H9 (cell line): ENCODE measurements around the gene GPR160. TPM values are rescaled to one million over a fixed set of nuclear protein-coding genes. Genes with fewer than 3 reads are reported as not detected.
A peak's percentile ranks its signal among the peaks of the same experiment; 100 is the strongest.

Experiments
- DNase-seq: peaks from one replicate; pipeline ENCODE4 v3.0.0-alpha.2; 2017
- H2AFZ ChIP-seq: one replicate; pipeline ENCODE4 v1.6.1; 2013; ENCODE audit warnings: mild to moderate bottlenecking, low read length, control low read depth, moderate library complexity
- H2AK5ac ChIP-seq: 2 replicates; pipeline ENCODE4 v1.6.1; 2013; ENCODE audit warnings: low read length, control low read depth, mixed read lengths; ENCODE audit not compliant: insufficient read length
- H2BK120ac ChIP-seq: one replicate; pipeline ENCODE4 v1.6.1; 2013; ENCODE audit warnings: low read depth, mild to moderate bottlenecking, low read length, control low read depth, inconsistent platforms; ENCODE audit not compliant: poor library complexity, severe bottlenecking
- H2BK12ac ChIP-seq: 2 replicates; pipeline ENCODE4 v1.6.1; 2013; ENCODE audit warnings: low read length, control low read depth, mixed read lengths, low read depth; ENCODE audit not compliant: insufficient read length
- H2BK15ac ChIP-seq: 2 replicates; pipeline ENCODE4 v1.6.1; 2013; ENCODE audit warnings: low read depth, low read length, control low read depth
- H2BK20ac ChIP-seq: one replicate; pipeline ENCODE4 v1.6.1; 2013; ENCODE audit warnings: low read depth, mild to moderate bottlenecking, low read length, control low read depth, inconsistent platforms; ENCODE audit not compliant: poor library complexity, severe bottlenecking
- H2BK5ac ChIP-seq: 2 replicates; pipeline ENCODE4 v1.6.1; 2013; ENCODE audit warnings: low read length, control low read depth, mixed read lengths; ENCODE audit not compliant: insufficient read length
- H3K14ac ChIP-seq: 2 replicates; pipeline ENCODE4 v1.6.1; 2013; ENCODE audit warnings: low read length, control low read depth; ENCODE audit not compliant: insufficient read depth
- H3K18ac ChIP-seq: 2 replicates; pipeline ENCODE4 v1.6.1; 2013; ENCODE audit warnings: low read depth, mild to moderate bottlenecking, mixed read lengths, low read length, control low read depth; ENCODE audit not compliant: insufficient read length
- H3K23ac ChIP-seq: 2 replicates; pipeline ENCODE4 v1.6.1; 2013; ENCODE audit warnings: low read length, control low read depth, mixed read lengths, low read depth; ENCODE audit not compliant: insufficient read length
- H3K23me2 ChIP-seq: 2 replicates; pipeline ENCODE4 v1.6.1; 2013; ENCODE audit warnings: low read depth, mild to moderate bottlenecking, mixed read lengths, low read length, control low read depth; ENCODE audit not compliant: insufficient read length, poor library complexity, severe bottlenecking
- H3K27ac ChIP-seq: 2 replicates; pipeline ENCODE4 v1.5.1; 2013; ENCODE audit warnings: low read length, control low read depth, mixed read lengths, low read depth; ENCODE audit not compliant: insufficient read length
- H3K27me3 ChIP-seq: 2 replicates; pipeline ENCODE4 v1.6.1; 2013; ENCODE audit warnings: low read length, control low read depth, inconsistent platforms; ENCODE audit not compliant: insufficient read depth
- H3K4ac ChIP-seq: 2 replicates; pipeline ENCODE4 v1.6.1; 2013; ENCODE audit warnings: low read depth, mild to moderate bottlenecking, control low read depth, inconsistent platforms, low read length, moderate library complexity
- H3K4me1 ChIP-seq: 2 replicates; pipeline ENCODE4 v1.6.1; 2013; ENCODE audit warnings: low read length, control low read depth, inconsistent platforms; ENCODE audit not compliant: insufficient read depth
- H3K4me2 ChIP-seq: 2 replicates; pipeline ENCODE4 v1.6.1; 2013; ENCODE audit warnings: low read length, control low read depth, mixed read lengths; ENCODE audit not compliant: insufficient read length, insufficient read depth
- H3K56ac ChIP-seq: 2 replicates; pipeline ENCODE4 v1.6.1; 2013; ENCODE audit warnings: low read depth, mild to moderate bottlenecking, mixed read lengths, low read length, control low read depth; ENCODE audit not compliant: insufficient read length
- H3K79me1 ChIP-seq: 2 replicates; pipeline ENCODE4 v1.6.1; 2013; ENCODE audit warnings: low read depth, mild to moderate bottlenecking, moderate library complexity, low read length, control low read depth, inconsistent platforms; ENCODE audit not compliant: insufficient read depth, poor library complexity, severe bottlenecking
- H3K79me2 ChIP-seq: 2 replicates; pipeline ENCODE4 v1.6.1; 2013; ENCODE audit warnings: low read length, control low read depth, inconsistent platforms; ENCODE audit not compliant: insufficient read depth
- H3K9ac ChIP-seq: 2 replicates; pipeline ENCODE4 v1.6.1; 2013; ENCODE audit warnings: low read length, control low read depth, mixed read lengths; ENCODE audit not compliant: insufficient read length; ENCODE audit errors: extremely low read depth
- H3K9me3 ChIP-seq: one replicate; pipeline ENCODE4 v1.6.1; 2013; ENCODE audit warnings: low read depth, low read length, inconsistent platforms; ENCODE audit not compliant: control insufficient read depth
- H3T11ph ChIP-seq: one replicate; pipeline ENCODE4 v1.6.1; 2013; ENCODE audit warnings: mild to moderate bottlenecking, low read length, control low read depth, inconsistent platforms
- H4K20me1 ChIP-seq: one replicate; pipeline ENCODE4 v1.6.1; 2013; ENCODE audit not compliant: control insufficient read depth, insufficient read length, insufficient read depth
- H4K5ac ChIP-seq: 2 replicates; pipeline ENCODE4 v1.6.1; 2013; ENCODE audit warnings: low read depth, mild to moderate bottlenecking, mixed read lengths, low read length, control low read depth; ENCODE audit not compliant: insufficient read length
- H4K8ac ChIP-seq: replicated peaks from 2 replicates; pipeline ENCODE4 v1.6.1; 2013; ENCODE audit warnings: low read length, control low read depth, mixed read lengths, low read depth; ENCODE audit not compliant: insufficient read length
- H4K91ac ChIP-seq: 2 replicates; pipeline ENCODE4 v1.6.1; 2013; ENCODE audit warnings: low read depth, mild to moderate bottlenecking, moderate library complexity, mixed read lengths, low read length, control low read depth; ENCODE audit not compliant: insufficient read length
- H3K27ac Mint-ChIP-seq, 3 experiments: 2 replicates in 2 of 3; 3 replicates in 1 of 3; pipeline ENCODE4 v1.8.0; 2020 to 2021; ENCODE audit warnings: mixed read lengths in 3 of 3, mild to moderate bottlenecking in 1 of 3, moderate library complexity in 1 of 3
- H3K27me3 Mint-ChIP-seq: 2 replicates; pipeline ENCODE4 v1.8.0; 2021; ENCODE audit warnings: low read depth, mild to moderate bottlenecking, moderate library complexity, mixed read lengths
- H3K36me3 Mint-ChIP-seq, 3 experiments: 2 replicates in 2 of 3; 3 replicates in 1 of 3; pipeline ENCODE4 v1.8.0; 2020 to 2021; ENCODE audit warnings: low read depth in 3 of 3, mixed read lengths in 3 of 3; ENCODE audit not compliant: insufficient read depth in 1 of 3
- H3K4me1 Mint-ChIP-seq, 2 experiments: 2 replicates each; pipeline ENCODE4 v1.8.0; 2020; ENCODE audit warnings: mixed read lengths in 2 of 2
- H3K4me3 Mint-ChIP-seq, 2 experiments: 2 replicates in 1 of 2; 3 replicates in 1 of 2; pipeline ENCODE4 v1.8.0; 2020 to 2021; ENCODE audit warnings: mild to moderate bottlenecking in 2 of 2, mixed read lengths in 2 of 2, moderate library complexity in 1 of 2
- H3K9me3 Mint-ChIP-seq, 2 experiments: 2 replicates in 1 of 2; 3 replicates in 1 of 2; pipeline ENCODE4 v1.8.0; 2020; ENCODE audit warnings: mild to moderate bottlenecking in 2 of 2, mixed read lengths in 2 of 2, moderate library complexity in 1 of 2
- CTCF ChIP-seq: fragments of 200-600 bp; sonication (generic); conservative IDR thresholded peaks from 3 replicates; pipeline ENCODE4 v1.8.0; 2021; ENCODE audit warnings: antibody characterized with exemption, mild to moderate bottlenecking
- WGBS: extraction: QIAGEN DNeasy Blood & Tissue Kit; methylation state at CpG from one replicate; pipeline ENCODE4 v1.1.7; 2013; ENCODE audit warnings: missing lambda C conversion rate, low lambda C conversion rate, mixed read lengths; ENCODE audit not compliant: insufficient read length; ENCODE audit errors: extremely low coverage; 5-methylcytosine and 5-hydroxymethylcytosine counted together
- total RNA-seq: library from RNA; stranded (reverse); gene quantifications from 2 replicates; pipeline ENCODE4 v1.2.1, GENCODE V29; 2021

The GPR160 gene
- total RNA-seq, 1 experiment from 2014 or later: 14.1 TPM

DNA sequence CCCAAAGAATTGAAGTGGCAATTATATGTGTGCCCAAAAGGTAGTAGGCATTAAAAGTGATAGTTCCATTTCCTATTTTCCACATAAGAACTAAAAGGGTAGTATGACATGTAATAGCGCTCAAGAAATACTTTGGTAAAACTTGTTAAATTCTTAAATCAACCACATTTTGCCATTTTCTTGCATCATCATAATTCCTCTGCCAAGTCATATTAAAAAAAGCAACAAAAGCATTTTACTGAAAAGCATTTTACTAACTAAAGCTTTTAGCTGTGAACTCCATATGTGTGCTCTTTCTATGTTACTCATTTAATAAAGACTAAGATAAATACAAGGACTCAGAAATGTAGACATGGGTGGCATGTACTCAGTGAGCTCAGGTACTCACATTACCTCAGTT is 70.1 kb downstream of the GPR160 start:
- no peak overlapping the region for H4K8ac ChIP-seq
- H2BK15ac ChIP-seq: no peak overlapping the region
- no peak overlapping the region for H2AK5ac ChIP-seq
- Mint-ChIP-seq H3K4me3 (no peak overlapping the region), H3K9me3 (no peaks in the 10 kb centered on the region), H3K27me3 (no peaks in the 10 kb centered on the region), H3K36me3 (peaks cover under 1 to 21% (median 4%) of the 10 kb centered on the region in 3 experiments; a peak in 5 of 7 replicates), H3K27ac (peak overlapping the region in 1 of 3 experiments; percentile 2; a peak in 1 of 7 replicates), H3K4me1 (peaks cover 6 to 7% of the 10 kb centered on the region in 2 experiments; a peak in 3 of 4 replicates)
- H3K79me1 ChIP-seq: peaks cover 2% of the 10 kb centered on the region
- H4K20me1 ChIP-seq: no peaks in the 10 kb centered on the region
- H3K23ac ChIP-seq: no peak overlapping the region
- H3K56ac ChIP-seq: no peak overlapping the region
- no peaks in the 10 kb centered on the region for H3K9me3 ChIP-seq
- H4K5ac ChIP-seq: no peak overlapping the region
- no peaks in the 10 kb centered on the region for H3K79me2 ChIP-seq
- H3K4ac ChIP-seq: no peak overlapping the region
- no peak overlapping the region for H3T11ph ChIP-seq
- no peak overlapping the region for H2AFZ ChIP-seq
- no peak for TF ChIP-seq CTCF
- H3K23me2 ChIP-seq: no peaks in the 10 kb centered on the region
- no peak overlapping the region for H3K18ac ChIP-seq
- DNase-seq: no peak
- no peaks in the 10 kb centered on the region for H3K27me3 ChIP-seq
- H2BK5ac ChIP-seq: no peak overlapping the region
- H2BK12ac ChIP-seq: no peak overlapping the region
- H2BK20ac ChIP-seq: no peak overlapping the region
- no peak overlapping the region for H4K91ac ChIP-seq
- no peak overlapping the region for H3K4me2 ChIP-seq
- H2BK120ac ChIP-seq: no peak overlapping the region
- H3K14ac ChIP-seq: no peak overlapping the region
- no CpG with 5 or more reads among the region's 1 CpG for WGBS
- H3K9ac ChIP-seq: no peak overlapping the region
- H3K4me1 ChIP-seq: peaks cover 4% of the 10 kb centered on the region; the same call in 1 of the 2 replicates
- H3K27ac ChIP-seq: no peak overlapping the region
